ENCODE data around the gene CLEC2D. TPM values are rescaled to one million over a fixed set of nuclear protein-coding genes. Genes with fewer than 3 reads are reported as not detected.
A peak's percentile ranks its signal among the peaks of the same experiment; 100 is the strongest.
"Not testable (repeated sequence)": the region's sequence is repeated elsewhere in the genome, so short reads cannot be mapped to it uniquely, and the experiment has no call there.

Gene CLEC2D
- total RNA-seq, 1 donor from 2014 or later, result 7.2 TPM

DNA sequence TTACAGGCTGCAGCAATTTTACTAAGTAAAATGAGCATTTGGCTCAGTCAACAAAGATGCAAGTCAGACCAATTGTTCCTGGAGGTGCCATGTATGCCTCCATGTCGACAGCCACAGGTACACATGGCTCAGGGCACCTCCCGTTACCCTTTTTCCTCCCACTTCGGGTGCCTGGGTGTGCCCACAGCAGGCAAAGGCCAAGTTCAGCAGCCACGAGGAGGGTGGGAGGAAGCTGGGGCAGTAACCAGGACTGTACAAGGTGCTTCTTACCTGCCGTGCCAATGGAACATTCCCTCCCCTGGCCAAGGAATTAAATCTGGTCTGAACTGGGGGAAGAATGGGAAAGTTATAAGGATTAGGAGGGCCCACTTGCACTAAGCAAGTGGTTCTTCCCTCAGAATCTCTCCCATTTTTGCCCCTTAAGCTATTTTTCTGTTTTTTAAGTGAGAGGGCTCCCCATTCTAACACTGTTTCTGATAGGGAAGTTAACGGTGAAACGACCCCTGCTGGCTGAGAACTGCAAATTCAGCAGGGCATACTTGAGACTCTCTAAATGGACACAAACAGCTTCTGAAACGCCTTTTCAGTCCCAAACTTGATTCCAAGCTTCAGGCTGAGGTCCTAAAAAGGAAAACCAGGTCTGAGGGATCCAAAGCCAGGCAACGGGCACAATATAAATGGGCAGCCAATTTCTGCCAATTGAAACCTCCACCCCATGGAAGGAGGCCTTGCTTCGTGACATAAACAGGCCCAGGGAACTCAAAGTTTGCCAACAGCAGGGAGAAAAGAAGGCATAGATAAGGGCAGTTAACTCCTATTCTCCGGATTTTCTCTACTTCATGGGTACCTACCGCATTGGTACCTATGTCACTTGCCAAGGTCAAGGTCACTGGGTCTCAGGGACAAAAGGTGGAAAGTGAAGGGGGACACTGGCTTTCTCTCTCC lies 38.6 kb downstream of the CLEC2D start:
- DNase-seq, result peak; percentile 59
- H3K4me1 Mint-ChIP-seq (ENCODE audit: low read depth, unreplicated experiment), result peaks cover 3% of the 10 kb centered on the region
- no peaks in the 10 kb centered on the region for H3K36me3 Mint-ChIP-seq (ENCODE audit: unreplicated experiment)
- peaks cover 2% of the 10 kb centered on the region for H3K27me3 Mint-ChIP-seq (ENCODE audit: unreplicated experiment)
- peaks cover 3% of the 10 kb centered on the region for H3K9me3 Mint-ChIP-seq (ENCODE audit: unreplicated experiment)
- H3K4me3 Mint-ChIP-seq (ENCODE audit: unreplicated experiment), result no peak overlapping the region
- TF ChIP-seq, protein P1, sequence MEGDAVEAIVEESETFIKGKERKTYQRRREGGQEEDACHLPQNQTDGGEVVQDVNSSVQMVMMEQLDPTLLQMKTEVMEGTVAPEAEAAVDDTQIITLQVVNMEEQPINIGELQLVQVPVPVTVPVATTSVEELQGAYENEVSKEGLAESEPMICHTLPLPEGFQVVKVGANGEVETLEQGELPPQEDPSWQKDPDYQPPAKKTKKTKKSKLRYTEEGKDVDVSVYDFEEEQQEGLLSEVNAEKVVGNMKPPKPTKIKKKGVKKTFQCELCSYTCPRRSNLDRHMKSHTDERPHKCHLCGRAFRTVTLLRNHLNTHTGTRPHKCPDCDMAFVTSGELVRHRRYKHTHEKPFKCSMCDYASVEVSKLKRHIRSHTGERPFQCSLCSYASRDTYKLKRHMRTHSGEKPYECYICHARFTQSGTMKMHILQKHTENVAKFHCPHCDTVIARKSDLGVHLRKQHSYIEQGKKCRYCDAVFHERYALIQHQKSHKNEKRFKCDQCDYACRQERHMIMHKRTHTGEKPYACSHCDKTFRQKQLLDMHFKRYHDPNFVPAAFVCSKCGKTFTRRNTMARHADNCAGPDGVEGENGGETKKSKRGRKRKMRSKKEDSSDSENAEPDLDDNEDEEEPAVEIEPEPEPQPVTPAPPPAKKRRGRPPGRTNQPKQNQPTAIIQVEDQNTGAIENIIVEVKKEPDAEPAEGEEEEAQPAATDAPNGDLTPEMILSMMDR (IDR thresholded peaks at IDR 0.05; ENCODE audit: partially characterized antibody, unreplicated experiment), result peak; percentile 85
- H3K27ac Mint-ChIP-seq (ENCODE audit: unreplicated experiment), result no peak overlapping the region

DNA sequence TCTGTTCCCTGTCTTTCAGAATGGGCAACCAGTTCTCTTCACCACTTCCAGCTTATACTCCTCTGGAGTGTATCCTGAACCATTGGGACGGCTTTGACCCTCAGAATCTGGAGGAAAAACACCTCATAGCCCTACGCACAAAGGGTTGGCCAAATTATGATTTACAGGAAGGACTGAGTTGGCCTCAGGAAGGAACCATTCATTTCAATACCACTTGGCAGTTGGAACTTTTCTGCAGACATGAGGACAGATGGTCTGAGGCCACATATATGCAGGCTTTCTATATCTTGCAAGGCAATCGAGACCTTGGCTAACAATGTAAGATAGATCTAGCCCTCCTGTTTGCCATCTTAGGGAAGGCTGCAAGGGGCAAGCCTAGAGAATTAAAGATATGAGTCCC lies 39.3 kb downstream of the CLEC2D start:
- peaks cover 2% of the 10 kb centered on the region for H3K27me3 Mint-ChIP-seq (ENCODE audit: unreplicated experiment)
- TF ChIP-seq, protein P1 (IDR thresholded peaks at IDR 0.05; ENCODE audit: partially characterized antibody, unreplicated experiment), result no peak
- H3K36me3 Mint-ChIP-seq (ENCODE audit: unreplicated experiment), result no peaks in the 10 kb centered on the region
- H3K27ac Mint-ChIP-seq (ENCODE audit: unreplicated experiment), result no peak overlapping the region
- no peak for DNase-seq
- no peak overlapping the region for H3K4me3 Mint-ChIP-seq (ENCODE audit: unreplicated experiment)
- peaks cover 3% of the 10 kb centered on the region for H3K4me1 Mint-ChIP-seq (ENCODE audit: low read depth, unreplicated experiment)
- peaks cover 3% of the 10 kb centered on the region for H3K9me3 Mint-ChIP-seq (ENCODE audit: unreplicated experiment)

DNA sequence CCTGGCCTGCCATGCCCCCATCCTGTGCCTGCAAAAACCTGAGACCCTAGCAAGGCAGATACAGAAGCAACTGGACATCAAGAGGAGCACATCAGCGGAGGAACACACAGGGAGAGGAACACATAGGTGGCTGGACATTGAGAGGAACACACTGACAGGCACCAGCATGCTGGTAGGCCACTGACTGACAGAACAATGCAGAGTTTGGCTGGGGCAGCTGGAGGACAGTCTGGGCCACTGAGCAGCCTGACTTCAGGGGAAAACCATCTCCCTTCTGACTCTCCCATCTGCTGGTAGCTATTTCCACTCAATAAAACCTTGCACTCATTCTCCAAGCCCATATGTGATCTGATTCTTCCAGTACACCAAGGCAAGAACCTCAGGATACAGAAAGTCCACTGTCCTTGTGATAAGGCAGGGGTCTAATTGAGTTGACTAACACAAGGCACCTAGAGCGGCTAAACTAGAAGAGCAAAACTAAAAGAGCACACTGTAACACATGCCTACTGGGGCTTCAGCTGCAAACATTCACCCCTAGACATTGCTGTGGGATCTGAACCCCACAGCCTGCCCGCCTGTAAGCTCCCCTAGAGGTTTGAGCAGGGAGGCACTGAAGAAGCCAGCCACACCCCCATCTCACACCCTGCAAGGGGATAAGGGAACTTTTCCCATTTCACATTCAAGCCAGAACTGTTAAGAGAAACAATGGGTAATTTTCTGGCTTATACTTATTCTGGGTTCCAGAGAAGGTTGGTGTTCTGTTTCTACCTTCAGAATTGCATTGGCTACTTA lies 41.3 kb downstream of the CLEC2D start:
- Mint-ChIP-seq H3K27me3 (ENCODE audit: unreplicated experiment) (peaks cover 2% of the 10 kb centered on the region), H3K4me1 (ENCODE audit: low read depth, unreplicated experiment) (peaks cover 3% of the 10 kb centered on the region), H3K9me3 (ENCODE audit: unreplicated experiment) (peaks cover 3% of the 10 kb centered on the region), H3K4me3 (ENCODE audit: unreplicated experiment) (no peak overlapping the region), H3K27ac (ENCODE audit: unreplicated experiment) (peak overlapping the region; percentile 15), H3K36me3 (ENCODE audit: unreplicated experiment) (no peaks in the 10 kb centered on the region)
- TF ChIP-seq, protein P1 (IDR thresholded peaks at IDR 0.05; ENCODE audit: partially characterized antibody, unreplicated experiment), result no peak
- DNase-seq, result no peak

DNA sequence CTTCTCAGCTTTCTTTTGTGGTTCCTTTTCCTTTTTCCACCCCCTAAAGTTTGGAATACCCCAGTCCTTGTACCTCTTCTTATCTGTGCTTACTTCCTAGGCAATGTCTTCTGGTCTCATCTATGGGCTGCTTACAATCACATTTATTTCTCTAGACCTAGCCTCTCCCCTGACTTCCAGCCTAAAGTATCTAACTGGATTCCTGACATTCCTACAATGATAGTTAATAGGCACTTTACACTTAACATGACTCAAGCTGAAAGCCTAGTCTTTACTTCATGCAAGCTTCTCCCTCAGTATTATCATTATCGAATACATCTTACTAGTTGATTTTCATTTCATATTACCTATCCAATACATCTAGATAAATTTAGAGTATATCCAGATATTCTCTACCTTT lies 42.2 kb downstream of the CLEC2D start:
- Mint-ChIP-seq H3K9me3 (ENCODE audit: unreplicated experiment) (peaks cover 3% of the 10 kb centered on the region), H3K27ac (ENCODE audit: unreplicated experiment) (no peak overlapping the region), H3K4me1 (ENCODE audit: low read depth, unreplicated experiment) (peaks cover 3% of the 10 kb centered on the region), H3K4me3 (ENCODE audit: unreplicated experiment) (no peak overlapping the region), H3K27me3 (ENCODE audit: unreplicated experiment) (peaks cover 2% of the 10 kb centered on the region), H3K36me3 (ENCODE audit: unreplicated experiment) (no peaks in the 10 kb centered on the region)
- no peak for DNase-seq
- TF ChIP-seq, protein P1 (IDR thresholded peaks at IDR 0.05; ENCODE audit: partially characterized antibody, unreplicated experiment), result no peak

DNA sequence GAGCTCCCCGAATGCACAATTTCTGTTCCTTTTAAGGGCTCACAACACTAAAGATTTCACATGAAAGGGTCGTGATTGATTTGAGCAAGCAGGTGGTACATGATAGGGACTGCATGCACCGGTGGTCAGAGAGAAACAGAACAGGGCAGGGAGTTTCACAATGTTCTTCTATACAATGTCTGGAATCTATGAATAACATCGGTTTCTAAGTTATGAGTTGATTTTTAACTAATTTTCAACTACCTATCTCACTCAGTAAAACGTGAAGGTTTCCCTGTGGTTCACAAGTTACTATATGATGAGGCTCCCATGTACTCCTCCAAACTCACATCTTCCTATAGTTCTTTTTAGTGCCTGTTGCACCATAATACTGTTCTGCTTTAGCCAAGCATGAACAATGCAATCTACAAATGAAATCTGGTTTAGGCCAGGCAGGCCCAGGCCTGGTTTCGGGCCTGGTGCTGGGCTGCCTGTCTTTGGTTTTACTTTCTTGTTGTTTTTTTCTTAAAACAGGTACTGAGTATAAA lies 43.6 kb downstream of the CLEC2D start:
- H3K36me3 Mint-ChIP-seq (ENCODE audit: unreplicated experiment); DNase-seq; H3K27ac Mint-ChIP-seq (ENCODE audit: unreplicated experiment); H3K4me1 Mint-ChIP-seq (ENCODE audit: low read depth, unreplicated experiment); H3K27me3 Mint-ChIP-seq (ENCODE audit: unreplicated experiment); H3K4me3 Mint-ChIP-seq (ENCODE audit: unreplicated experiment); H3K9me3 Mint-ChIP-seq (ENCODE audit: unreplicated experiment): not testable (repeated sequence)
